Natural killer cell treated with Interleukin-12 subunit alpha and Interleukin-12 subunit beta and Interleukin-15 and Interleukin-18, amount 100 ng/mL, for 72 hours (primary cell): Measurements from ENCODE around the gene ZBTB9. TPM values are rescaled to one million over a fixed set of nuclear protein-coding genes. Genes with fewer than 3 reads are reported as not detected.
"Not testable (repeated sequence)": the region's sequence is repeated elsewhere in the genome, so short reads cannot be mapped to it uniquely, and the experiment has no call there.

Experiments used
- ATAC-seq, 2 donors: fragments of 150-1000 bp; cut with Tn5 transposase in 1 of 2; sonication (Bioruptor Pico), chemical (Tn5 transposase) in 1 of 2; 2 replicates each; pipeline ENCODE4 v1.10.0; 2021
- DNase-seq: peaks from one replicate; pipeline ENCODE4 v3.0.0; 2022; ENCODE audit warnings: low spot score
- H3K27ac Mint-ChIP-seq, 2 donors: 1 replicate in 1 of 2; 2 replicates in 1 of 2; pipeline ENCODE4 v1.8.0; 2022; ENCODE audit warnings: mixed read lengths in 2 of 2, mild to moderate bottlenecking in 1 of 2, moderate library complexity in 1 of 2
- H3K27me3 Mint-ChIP-seq, 2 donors: 1 replicate in 1 of 2; 2 replicates in 1 of 2; pipeline ENCODE4 v1.8.0; 2022; ENCODE audit warnings: mixed read lengths in 2 of 2
- H3K36me3 Mint-ChIP-seq: one replicate; pipeline ENCODE4 v1.8.0; 2022; ENCODE audit warnings: mixed read lengths
- H3K4me1 Mint-ChIP-seq, 2 donors: 1 replicate in 1 of 2; 2 replicates in 1 of 2; pipeline ENCODE4 v1.8.0; 2022; ENCODE audit warnings: low read depth in 2 of 2, mixed read lengths in 2 of 2, mild to moderate bottlenecking in 1 of 2
- H3K4me3 Mint-ChIP-seq: one replicate; pipeline ENCODE4 v1.8.0; 2022; ENCODE audit warnings: mixed read lengths
- H3K9me3 Mint-ChIP-seq: 2 replicates; pipeline ENCODE4 v1.8.0; 2022; ENCODE audit warnings: mixed read lengths
- total RNA-seq, 2 donors: library from RNA; stranded (reverse); gene quantifications; one replicate each; pipeline ENCODE4 v1.2.3, GENCODE V29; 2022

The ZBTB9 gene
- total RNA-seq, 2 donors from 2014 or later = 10.9 to 25.4 TPM

GRCh38 chr6:33451606-33452005 is 2.8 kb upstream of the ZBTB9 start:
- DNase-seq (no peak), ATAC-seq (no peak)
- no peak overlapping the region for H3K27ac Mint-ChIP-seq
- H3K27me3 Mint-ChIP-seq = no peaks in the 10 kb centered on the region
- peaks cover 20 to 52% of the 10 kb centered on the region in 2 donors for H3K4me1 Mint-ChIP-seq
- no peaks in the 10 kb centered on the region for H3K9me3 Mint-ChIP-seq
- H3K4me3 Mint-ChIP-seq = no peak overlapping the region
- no peaks in the 10 kb centered on the region for H3K36me3 Mint-ChIP-seq

- no peaks in the 10 kb centered on the region for H3K36me3 Mint-ChIP-seq
- no peak for ATAC-seq
- H3K27me3 Mint-ChIP-seq = no peaks in the 10 kb centered on the region
- no peak for DNase-seq
- H3K9me3 Mint-ChIP-seq = no peaks in the 10 kb centered on the region
- no peak overlapping the region for H3K4me3 Mint-ChIP-seq
- H3K4me1 Mint-ChIP-seq = peaks cover 20 to 49% of the 10 kb centered on the region in 2 donors
- H3K27ac Mint-ChIP-seq = peak overlapping the region in 1 of 2 donors; percentile 80
These were observed 1.9 kb upstream of the ZBTB9 start for GRCh38 chr6:33452496-33452895.

GRCh38 chr6:33453393-33454008 is 875 bp upstream of the ZBTB9 start:
- no peaks in the 10 kb centered on the region for H3K9me3 Mint-ChIP-seq
- H3K27me3 Mint-ChIP-seq = no peaks in the 10 kb centered on the region
- peak overlapping the region; percentile 93 for H3K4me3 Mint-ChIP-seq
- DNase-seq (no peak), ATAC-seq (no peak)
- H3K27ac Mint-ChIP-seq = peak overlapping the region; percentile 80 to 94
- H3K36me3 Mint-ChIP-seq = no peaks in the 10 kb centered on the region
- H3K4me1 Mint-ChIP-seq = peaks cover 20 to 43% of the 10 kb centered on the region in 2 donors

GRCh38 chr6:33455051-33455450 is 675 bp downstream of the ZBTB9 start:
- Mint-ChIP-seq H3K4me3 (peak overlapping the region; percentile 93), H3K4me1 (peaks cover 20 to 33% of the 10 kb centered on the region in 2 donors), H3K27ac (peak overlapping the region; percentile 80 to 94), H3K27me3 (no peaks in the 10 kb centered on the region), H3K9me3 (no peaks in the 10 kb centered on the region), H3K36me3 (no peaks in the 10 kb centered on the region)
- DNase-seq (no peak), ATAC-seq (no peak)

- DNase-seq (no peak), ATAC-seq (no peak)
- Mint-ChIP-seq H3K9me3 (no peaks in the 10 kb centered on the region), H3K27me3 (no peaks in the 10 kb centered on the region), H3K27ac (no peak overlapping the region), H3K36me3 (no peaks in the 10 kb centered on the region), H3K4me3 (no peak overlapping the region), H3K4me1 (peaks cover 20 to 27% of the 10 kb centered on the region in 2 donors)
These were observed 1.8 kb downstream of the ZBTB9 start for GRCh38 chr6:33456156-33456555.

GRCh38 chr6:33458676-33459075 is 4.3 kb downstream of the ZBTB9 start:
- peak overlapping the region in 1 of 2 donors; percentile 22 for H3K27ac Mint-ChIP-seq
- H3K4me3 Mint-ChIP-seq = no peak overlapping the region
- H3K9me3 Mint-ChIP-seq = no peaks in the 10 kb centered on the region
- no peak for DNase-seq
- no peaks in the 10 kb centered on the region for H3K36me3 Mint-ChIP-seq
- ATAC-seq = no peak
- H3K27me3 Mint-ChIP-seq = no peaks in the 10 kb centered on the region
- H3K4me1 Mint-ChIP-seq = peaks cover 17 to 19% of the 10 kb centered on the region in 2 donors

- no peaks in the 10 kb centered on the region for H3K9me3 Mint-ChIP-seq
- H3K4me3 Mint-ChIP-seq = no peak overlapping the region
- H3K4me1 Mint-ChIP-seq = peaks cover 13 to 15% of the 10 kb centered on the region in 2 donors
- no peaks in the 10 kb centered on the region for H3K36me3 Mint-ChIP-seq
- H3K27me3 Mint-ChIP-seq = no peaks in the 10 kb centered on the region
- DNase-seq (no peak), ATAC-seq (no peak)
- no peak overlapping the region for H3K27ac Mint-ChIP-seq
These were observed 4.8 kb downstream of the ZBTB9 start for GRCh38 chr6:33459226-33459625.

- H3K4me3 Mint-ChIP-seq = no peak overlapping the region
- no peak overlapping the region for H3K27ac Mint-ChIP-seq
- H3K27me3 Mint-ChIP-seq = no peaks in the 10 kb centered on the region
- no peaks in the 10 kb centered on the region for H3K4me1 Mint-ChIP-seq
- H3K36me3 Mint-ChIP-seq = no peaks in the 10 kb centered on the region
- no peaks in the 10 kb centered on the region for H3K9me3 Mint-ChIP-seq
- DNase-seq (no peak), ATAC-seq (no peak)
These were observed 11.8 kb downstream of the ZBTB9 start for GRCh38 chr6:33466075-33466735.

GRCh38 chr6:33467091-33467490 is 12.7 kb downstream of the ZBTB9 start:
- H3K36me3 Mint-ChIP-seq = no peaks in the 10 kb centered on the region

GRCh38 chr6:33469661-33470060 is 15.3 kb downstream of the ZBTB9 start:
- Mint-ChIP-seq H3K36me3 (no peaks in the 10 kb centered on the region), H3K4me1 (no peaks in the 10 kb centered on the region), H3K9me3 (no peaks in the 10 kb centered on the region), H3K4me3 (no peak overlapping the region), H3K27ac (no peak overlapping the region), H3K27me3 (no peaks in the 10 kb centered on the region)
- DNase-seq = no peak
- no peak for ATAC-seq

More at GRCh38 chr6:33467091-33467490, 12.7 kb downstream of the ZBTB9 start:
- Mint-ChIP-seq H3K27ac (no peak overlapping the region), H3K4me3 (no peak overlapping the region), H3K4me1 (no peaks in the 10 kb centered on the region), H3K27me3 (no peaks in the 10 kb centered on the region), H3K9me3 (no peaks in the 10 kb centered on the region)
- ATAC-seq = no peak
- DNase-seq = no peak

- Mint-ChIP-seq H3K4me1 (no peaks in the 10 kb centered on the region), H3K27ac (no peak overlapping the region), H3K27me3 (peaks cover 3 to 7% of the 10 kb centered on the region in 2 donors), H3K36me3 (no peaks in the 10 kb centered on the region), H3K4me3 (no peak overlapping the region), H3K9me3 (no peaks in the 10 kb centered on the region)
- DNase-seq (no peak), ATAC-seq (no peak)
These were observed 23.5 kb downstream of the ZBTB9 start for GRCh38 chr6:33477864-33478263.

GRCh38 chr6:33481192-33481591 is 26.8 kb downstream of the ZBTB9 start:
- Mint-ChIP-seq H3K36me3 (no peaks in the 10 kb centered on the region), H3K27me3 (peaks cover 3 to 7% of the 10 kb centered on the region in 2 donors), H3K27ac (peak overlapping the region in 1 of 2 donors; percentile 2), H3K4me3 (no peak overlapping the region), H3K9me3 (no peaks in the 10 kb centered on the region), H3K4me1 (no peaks in the 10 kb centered on the region)
- DNase-seq (no peak), ATAC-seq (no peak)

GRCh38 chr6:33482620-33483019 is 28.2 kb downstream of the ZBTB9 start:
- not testable (repeated sequence) for H3K36me3 Mint-ChIP-seq, H3K27ac Mint-ChIP-seq, H3K4me3 Mint-ChIP-seq

GRCh38 chr6:33483678-33484077 is 29.3 kb downstream of the ZBTB9 start:
- DNase-seq = no peak
- no peaks in the 10 kb centered on the region for H3K9me3 Mint-ChIP-seq
- no peak for ATAC-seq
- H3K36me3 Mint-ChIP-seq = no peaks in the 10 kb centered on the region
- H3K27me3 Mint-ChIP-seq = peaks cover 5 to 14% of the 10 kb centered on the region in 2 donors
- no peak overlapping the region for H3K4me3 Mint-ChIP-seq
- H3K27ac Mint-ChIP-seq = no peak overlapping the region
- no peaks in the 10 kb centered on the region for H3K4me1 Mint-ChIP-seq

More at GRCh38 chr6:33482620-33483019, 28.2 kb downstream of the ZBTB9 start:
- peaks cover 6 to 14% of the 10 kb centered on the region in 2 donors for H3K27me3 Mint-ChIP-seq
- not testable (repeated sequence) for H3K4me1 Mint-ChIP-seq, H3K9me3 Mint-ChIP-seq, DNase-seq, ATAC-seq
